HL-60 (cell line): Measurements from ENCODE around the gene ARL8A.

Experiments
- CTCF ChIP-seq: IDR thresholded peaks from one replicate; pipeline ENCODE4 v1.5.1; 2011; ENCODE audit warnings: low read length, control low read depth, inconsistent platforms; ENCODE audit not compliant: insufficient read depth
- GABPA ChIP-seq: IDR thresholded peaks from 2 replicates; pipeline ENCODE4 v1.6.1; 2012; ENCODE audit warnings: low read depth
- POLR2AphosphoS5 ChIP-seq: IDR thresholded peaks from 2 replicates; pipeline ENCODE4 v1.6.1; 2012; ENCODE audit warnings: low read depth
- REST ChIP-seq: IDR thresholded peaks from 2 replicates; pipeline ENCODE4 v1.6.1; 2012; ENCODE audit warnings: low read depth; ENCODE audit not compliant: insufficient replicate concordance
- SPI1 ChIP-seq: IDR thresholded peaks from 2 replicates; pipeline ENCODE4 v1.6.1; 2012; ENCODE audit warnings: low read depth, mild to moderate bottlenecking, borderline replicate concordance

- no peak for TF ChIP-seq CTCF
- no peak for TF ChIP-seq POLR2AphosphoS5
- no peak for TF ChIP-seq GABPA
- TF ChIP-seq REST = no peak
- TF ChIP-seq SPI1 = no peak
Observed at GRCh38 chr1:202194328-202194648, 49.8 kb upstream of the ARL8A start.
